ENCODE results near the gene C20orf144. TPM values are rescaled to one million over a fixed set of nuclear protein-coding genes. Genes with fewer than 3 reads are reported as not detected.
"Not testable (repeated sequence)": the region's sequence is repeated elsewhere in the genome, so short reads cannot be mapped to it uniquely, and the experiment has no call there.

The C20orf144 gene
- total RNA-seq, 1 donor: 0.21 TPM

DNA sequence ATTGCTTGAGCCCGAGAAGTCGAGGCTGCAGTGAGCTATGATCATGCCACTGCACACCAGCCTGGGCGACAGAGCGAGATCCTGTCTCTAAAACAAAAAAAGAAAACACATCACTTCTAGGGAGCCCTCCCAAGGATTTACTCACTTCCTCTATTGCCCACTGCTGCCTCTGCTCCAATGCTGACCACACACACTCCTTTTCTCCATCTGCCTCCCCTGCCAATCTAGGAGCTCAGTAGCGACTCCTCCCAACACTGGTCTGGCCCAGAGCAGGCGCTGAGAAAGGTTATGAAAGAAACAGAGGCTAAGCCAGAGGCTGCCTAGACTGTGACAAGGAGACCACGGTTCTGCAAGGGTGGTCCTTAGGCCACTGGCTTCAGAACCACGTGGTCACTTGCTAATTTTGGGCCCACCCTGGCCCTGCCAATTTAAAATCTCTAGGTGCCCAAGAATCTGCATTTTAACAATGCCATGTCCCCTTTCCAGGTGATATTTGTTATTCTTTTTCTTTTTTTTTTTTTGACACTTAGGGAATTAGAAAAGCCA, 25.3 kb downstream of the C20orf144 start:
- no peak overlapping the region for H3K4me3 ChIP-seq (ENCODE audit: low read length)
- H3K4me1 ChIP-seq (ENCODE audit: insufficient read depth, low read length): peaks cover 45% of the 10 kb centered on the region
- H3K27me3 ChIP-seq (ENCODE audit: insufficient read depth, low read length): no peaks in the 10 kb centered on the region
- H3K9me3 ChIP-seq (ENCODE audit: low read depth, low read length): no peaks in the 10 kb centered on the region

DNA sequence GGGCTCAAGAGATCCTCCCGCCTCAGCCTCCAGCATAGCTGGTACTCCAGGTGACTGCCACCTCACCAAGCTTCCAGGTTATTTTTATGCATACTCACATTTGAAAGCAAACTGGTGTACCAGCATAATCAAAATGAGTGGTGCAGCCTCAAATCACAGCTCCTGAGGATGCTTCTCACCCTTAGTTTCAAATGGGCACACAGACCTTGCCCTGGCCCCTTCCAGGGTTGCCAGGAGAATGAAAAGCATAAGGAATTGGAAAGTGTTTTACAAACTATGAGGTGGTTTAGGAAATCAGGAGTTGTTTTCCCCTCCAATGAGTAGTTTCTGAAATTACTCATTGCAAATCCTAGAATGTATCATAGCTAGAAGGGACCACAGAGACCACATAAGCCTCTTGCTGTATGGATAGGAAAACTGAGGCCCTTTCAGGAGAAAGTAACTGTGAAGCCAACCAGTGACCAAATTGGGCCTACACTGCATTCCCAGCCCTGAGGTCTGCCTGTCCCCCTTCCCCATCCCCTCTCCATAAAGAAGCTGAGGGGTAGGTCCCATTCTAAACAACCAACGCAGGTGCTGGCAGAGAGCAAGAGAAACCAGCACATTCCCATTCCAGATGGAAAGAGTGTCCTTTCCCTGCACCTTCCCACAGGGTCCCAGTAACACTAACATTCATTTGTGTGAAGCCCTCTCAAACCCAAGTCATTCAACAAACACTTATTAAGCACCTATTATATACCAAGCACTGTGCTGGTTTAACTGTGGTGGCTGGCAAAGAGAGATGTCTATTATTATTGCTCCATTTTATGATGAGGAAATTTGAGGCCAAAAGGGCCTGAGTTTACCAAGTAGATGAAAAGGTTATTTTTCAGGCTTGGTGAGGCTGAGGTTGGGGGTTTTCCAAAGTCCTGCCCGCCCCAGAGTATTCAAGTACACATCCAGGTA, 26.1 kb downstream of the C20orf144 start:
- no peaks in the 10 kb centered on the region for H3K9me3 ChIP-seq (ENCODE audit: low read depth, low read length)
- no peak overlapping the region for H3K4me3 ChIP-seq (ENCODE audit: low read length)
- peaks cover 45% of the 10 kb centered on the region for H3K4me1 ChIP-seq (ENCODE audit: insufficient read depth, low read length)
- no peaks in the 10 kb centered on the region for H3K27me3 ChIP-seq (ENCODE audit: insufficient read depth, low read length)

DNA sequence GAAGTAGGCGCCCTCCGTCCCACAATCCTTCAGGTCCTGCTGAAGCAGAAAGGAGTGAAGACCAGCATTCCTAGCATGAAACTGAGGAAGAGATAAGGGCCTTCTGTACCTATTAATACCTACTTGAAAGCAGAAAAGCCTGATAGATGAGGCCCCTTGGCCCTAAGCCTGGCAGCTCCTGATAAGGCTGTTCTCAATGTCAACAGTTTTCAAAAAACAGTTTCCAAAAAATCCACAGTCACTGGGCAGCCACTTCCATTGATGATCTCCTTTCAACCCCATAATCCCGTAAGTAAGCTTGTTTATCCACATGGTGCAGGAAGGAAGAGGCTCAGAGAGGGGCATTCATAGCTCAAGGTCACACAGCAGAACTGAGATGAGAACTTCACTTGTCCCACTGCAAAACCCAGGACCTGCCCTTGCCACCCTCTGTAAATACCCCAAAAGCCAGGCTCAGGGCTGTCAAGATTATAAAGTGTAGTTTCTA, 26.9 kb downstream of the C20orf144 start:
- no peaks in the 10 kb centered on the region for H3K27me3 ChIP-seq (ENCODE audit: insufficient read depth, low read length)
- no peaks in the 10 kb centered on the region for H3K9me3 ChIP-seq (ENCODE audit: low read depth, low read length)
- no peak overlapping the region for H3K4me3 ChIP-seq (ENCODE audit: low read length)
- peaks cover 45% of the 10 kb centered on the region for H3K4me1 ChIP-seq (ENCODE audit: insufficient read depth, low read length)

DNA sequence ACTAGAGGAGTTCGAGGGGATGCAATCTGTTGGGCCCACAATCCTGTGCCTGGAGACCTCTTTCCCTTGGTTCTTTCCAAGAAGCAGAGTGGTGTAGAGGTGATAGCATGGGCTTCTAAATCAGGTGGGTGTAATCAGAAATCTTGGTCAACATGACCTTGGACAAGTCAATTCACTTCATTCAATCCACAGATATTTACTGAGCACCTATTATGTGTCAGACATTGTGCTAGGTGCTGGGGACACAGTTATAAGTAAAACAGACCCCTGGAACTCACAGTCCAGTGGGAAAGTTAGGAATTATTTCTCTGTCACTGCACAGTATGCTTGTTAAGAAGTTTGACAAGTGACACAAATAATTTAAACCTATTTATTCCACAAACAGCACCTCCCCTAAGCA, 27.4 kb downstream of the C20orf144 start:
- Histone ChIP-seq H3K4me3 (ENCODE audit: low read length) (no peak overlapping the region), H3K4me1 (ENCODE audit: insufficient read depth, low read length) (peaks cover 43% of the 10 kb centered on the region), H3K9me3 (ENCODE audit: low read depth, low read length) (no peaks in the 10 kb centered on the region), H3K27me3 (ENCODE audit: insufficient read depth, low read length) (no peaks in the 10 kb centered on the region)

DNA sequence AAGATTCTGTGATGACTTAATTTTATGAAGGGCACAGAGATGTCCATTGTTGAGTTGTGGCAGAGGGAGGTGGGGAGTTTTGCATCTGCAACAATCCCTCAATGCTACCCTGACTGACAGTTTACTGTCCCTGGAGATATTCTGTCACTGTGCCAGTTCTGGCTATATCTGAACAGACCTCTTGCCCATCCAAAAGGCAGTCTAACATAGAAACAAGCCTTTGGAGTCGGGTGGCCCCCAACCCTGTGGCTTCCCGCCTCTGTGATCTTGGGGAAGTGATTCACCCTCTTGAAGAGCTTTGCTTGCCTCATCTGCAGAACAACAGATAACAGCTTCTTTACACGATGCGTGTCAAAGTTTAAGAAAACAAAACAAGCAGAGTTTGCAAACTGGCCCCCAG, 27.8 kb downstream of the C20orf144 start:
- no peak overlapping the region for H3K4me3 ChIP-seq (ENCODE audit: low read length)
- H3K27me3 ChIP-seq (ENCODE audit: insufficient read depth, low read length): no peaks in the 10 kb centered on the region
- H3K4me1 ChIP-seq (ENCODE audit: insufficient read depth, low read length): peaks cover 38% of the 10 kb centered on the region
- no peaks in the 10 kb centered on the region for H3K9me3 ChIP-seq (ENCODE audit: low read depth, low read length)

DNA sequence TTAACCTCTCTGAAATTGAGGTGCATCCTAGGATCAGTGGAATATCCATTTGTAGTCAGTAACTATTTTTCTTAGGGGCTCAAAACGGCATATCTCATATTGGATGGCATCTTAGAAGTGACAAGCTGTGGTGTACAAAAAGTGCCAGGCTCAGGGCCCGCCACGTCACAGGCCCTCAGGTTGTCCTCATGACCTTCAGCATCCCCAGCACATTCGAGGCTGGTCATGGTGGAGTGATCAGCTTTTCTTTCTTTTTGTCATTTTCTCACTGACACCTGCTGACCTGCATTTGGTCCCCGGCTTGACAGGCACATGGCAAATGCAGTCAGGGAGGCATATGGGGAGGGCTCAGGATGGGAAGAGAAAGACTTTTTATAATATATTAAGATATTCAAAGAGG, 31.2 kb downstream of the C20orf144 start:
- no peak overlapping the region for H3K4me3 ChIP-seq (ENCODE audit: low read length)
- peaks cover 20% of the 10 kb centered on the region for H3K4me1 ChIP-seq (ENCODE audit: insufficient read depth, low read length)
- H3K27me3 ChIP-seq (ENCODE audit: insufficient read depth, low read length): no peaks in the 10 kb centered on the region
- H3K9me3 ChIP-seq (ENCODE audit: low read depth, low read length): no peaks in the 10 kb centered on the region

DNA sequence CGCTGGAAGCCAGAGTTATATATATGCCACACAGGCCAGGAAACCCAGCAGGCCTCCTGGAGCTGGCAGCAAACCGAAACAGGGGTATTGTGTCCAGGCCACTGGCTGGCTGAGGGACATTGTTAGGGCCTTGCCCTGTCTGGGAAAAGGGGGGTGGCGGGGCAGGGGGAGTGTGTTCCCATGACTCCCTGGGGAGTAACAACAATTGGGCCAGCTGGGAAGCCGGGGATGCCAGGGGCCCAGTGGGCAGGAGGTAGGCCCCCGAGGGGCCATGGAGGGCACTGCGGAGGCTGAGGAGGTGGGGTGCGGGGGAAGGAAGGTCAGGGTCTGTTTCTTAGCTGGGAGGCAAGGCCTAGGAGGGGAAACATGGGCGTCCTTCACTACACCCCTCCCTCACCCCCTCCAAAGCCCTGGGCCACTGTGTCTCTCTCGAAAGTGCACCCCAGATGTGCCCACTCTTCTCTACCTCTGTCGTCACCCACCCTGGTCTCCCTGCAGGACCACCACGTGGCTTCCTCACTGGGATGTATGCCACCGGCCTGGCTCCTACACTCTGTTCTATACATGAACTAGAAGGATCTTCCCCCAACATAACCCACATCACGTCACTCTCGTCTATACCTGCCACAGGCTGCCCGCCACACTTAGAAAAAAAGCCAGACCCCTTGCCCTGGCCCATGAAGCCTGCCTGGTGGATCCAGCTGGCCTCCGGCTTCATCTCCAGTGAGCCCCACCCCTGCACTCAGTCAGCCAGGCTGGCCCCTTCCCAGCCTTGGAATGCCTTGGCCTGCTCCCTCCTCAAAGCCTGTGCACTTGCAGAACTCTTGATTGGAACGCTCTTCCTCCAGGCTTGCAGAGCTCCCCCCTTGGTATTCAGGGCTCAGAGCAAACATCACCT, 31.9 kb downstream of the C20orf144 start:
- H3K4me3 ChIP-seq (ENCODE audit: low read length): no peak overlapping the region
- no peaks in the 10 kb centered on the region for H3K9me3 ChIP-seq (ENCODE audit: low read depth, low read length)
- H3K27me3 ChIP-seq (ENCODE audit: insufficient read depth, low read length): no peaks in the 10 kb centered on the region
- H3K4me1 ChIP-seq (ENCODE audit: insufficient read depth, low read length): peaks cover 20% of the 10 kb centered on the region

DNA sequence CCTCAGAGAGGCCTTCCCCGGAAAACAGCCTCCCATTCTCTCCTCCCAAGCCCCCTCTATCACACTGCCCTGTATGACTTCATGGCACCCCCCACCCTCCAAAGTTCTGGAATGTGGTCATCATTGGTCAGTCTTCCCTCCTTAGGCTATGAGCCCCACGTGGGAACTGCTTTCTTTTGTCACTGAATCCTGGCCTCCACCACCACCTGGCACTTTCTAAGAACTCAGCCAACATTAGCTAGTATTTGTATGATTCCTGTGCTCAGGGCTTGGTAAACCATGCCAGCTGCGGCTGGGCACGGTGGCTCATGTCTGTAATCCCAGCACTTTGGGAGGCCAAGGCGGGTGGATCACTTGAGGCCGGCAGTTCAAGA, 32.5 kb downstream of the C20orf144 start:
- Histone ChIP-seq H3K4me3 (ENCODE audit: low read length) (no peak overlapping the region), H3K4me1 (ENCODE audit: insufficient read depth, low read length) (peaks cover 15% of the 10 kb centered on the region), H3K27me3 (ENCODE audit: insufficient read depth, low read length) (no peaks in the 10 kb centered on the region), H3K9me3 (ENCODE audit: low read depth, low read length) (no peaks in the 10 kb centered on the region)

DNA sequence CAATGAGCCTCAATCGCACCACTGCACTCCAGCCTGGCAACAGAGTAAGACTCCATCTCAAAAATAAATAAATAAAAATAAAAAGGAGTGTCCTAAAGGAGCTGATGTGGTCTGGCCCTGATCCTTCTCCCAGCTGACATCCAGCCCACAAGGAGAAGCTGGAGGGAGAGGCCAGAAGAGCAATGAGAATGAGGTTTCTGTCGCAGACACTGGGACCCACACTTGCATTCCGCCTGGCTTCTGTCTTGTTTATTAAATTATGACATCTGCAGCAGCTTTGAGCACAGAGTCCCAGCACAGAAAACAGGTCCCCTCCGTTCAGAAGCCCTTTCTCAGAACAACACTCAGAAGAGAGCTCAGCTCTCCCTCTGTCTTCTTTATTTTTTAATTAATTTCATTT, 34.3 kb downstream of the C20orf144 start:
- no peaks in the 10 kb centered on the region for H3K27me3 ChIP-seq (ENCODE audit: insufficient read depth, low read length)
- H3K4me1 ChIP-seq (ENCODE audit: insufficient read depth, low read length): no peaks in the 10 kb centered on the region
- no peak overlapping the region for H3K4me3 ChIP-seq (ENCODE audit: low read length)
- H3K9me3 ChIP-seq (ENCODE audit: low read depth, low read length): no peaks in the 10 kb centered on the region

DNA sequence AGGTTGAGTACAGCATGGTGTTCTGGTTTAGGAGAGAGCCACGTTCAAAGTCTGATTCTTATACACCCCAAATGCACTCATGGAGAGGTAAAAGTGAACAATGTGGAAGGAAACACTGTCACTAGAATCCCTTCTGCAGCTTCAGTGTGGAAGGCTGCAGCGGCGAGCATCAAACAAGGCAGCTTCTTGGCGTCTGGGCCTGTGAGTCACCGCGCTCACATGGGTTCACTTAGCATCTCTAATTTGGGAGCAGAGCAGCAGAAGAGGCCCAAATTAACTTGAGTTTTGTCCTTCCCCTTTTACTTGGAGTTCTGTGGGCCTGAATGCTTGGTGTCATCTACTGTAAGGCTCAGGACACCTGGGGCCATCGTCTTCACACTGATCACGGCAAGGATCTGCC, 35.0 kb downstream of the C20orf144 start:
- Histone ChIP-seq H3K4me1 (ENCODE audit: insufficient read depth, low read length) (no peaks in the 10 kb centered on the region), H3K4me3 (ENCODE audit: low read length) (no peak overlapping the region), H3K27me3 (ENCODE audit: insufficient read depth, low read length) (no peaks in the 10 kb centered on the region), H3K9me3 (ENCODE audit: low read depth, low read length) (no peaks in the 10 kb centered on the region)

DNA sequence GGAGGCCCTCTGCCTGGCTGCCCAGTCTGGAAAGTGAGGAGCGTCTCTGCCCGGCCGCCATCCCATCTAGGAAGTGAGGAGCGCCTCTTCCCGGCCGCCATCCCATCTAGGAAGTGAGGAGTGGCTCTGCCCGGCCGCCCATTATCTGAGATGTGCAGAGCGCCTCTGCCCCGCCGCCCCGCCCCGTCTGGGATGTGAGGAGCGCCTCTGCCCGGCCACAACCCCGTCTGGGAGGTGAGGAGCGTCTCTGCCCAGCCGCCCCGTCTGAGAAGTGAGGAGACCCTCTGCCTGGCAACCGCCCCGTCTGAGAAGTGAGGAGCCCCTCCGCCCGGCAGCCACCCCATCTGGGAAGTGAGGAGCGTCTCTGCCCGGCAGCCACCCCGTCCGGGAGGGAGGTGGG, 36.8 kb downstream of the C20orf144 start:
- not testable (repeated sequence) for H3K4me3 ChIP-seq (ENCODE audit: low read length); H3K9me3 ChIP-seq (ENCODE audit: low read depth, low read length); H3K27me3 ChIP-seq (ENCODE audit: insufficient read depth, low read length); H3K4me1 ChIP-seq (ENCODE audit: insufficient read depth, low read length)

DNA sequence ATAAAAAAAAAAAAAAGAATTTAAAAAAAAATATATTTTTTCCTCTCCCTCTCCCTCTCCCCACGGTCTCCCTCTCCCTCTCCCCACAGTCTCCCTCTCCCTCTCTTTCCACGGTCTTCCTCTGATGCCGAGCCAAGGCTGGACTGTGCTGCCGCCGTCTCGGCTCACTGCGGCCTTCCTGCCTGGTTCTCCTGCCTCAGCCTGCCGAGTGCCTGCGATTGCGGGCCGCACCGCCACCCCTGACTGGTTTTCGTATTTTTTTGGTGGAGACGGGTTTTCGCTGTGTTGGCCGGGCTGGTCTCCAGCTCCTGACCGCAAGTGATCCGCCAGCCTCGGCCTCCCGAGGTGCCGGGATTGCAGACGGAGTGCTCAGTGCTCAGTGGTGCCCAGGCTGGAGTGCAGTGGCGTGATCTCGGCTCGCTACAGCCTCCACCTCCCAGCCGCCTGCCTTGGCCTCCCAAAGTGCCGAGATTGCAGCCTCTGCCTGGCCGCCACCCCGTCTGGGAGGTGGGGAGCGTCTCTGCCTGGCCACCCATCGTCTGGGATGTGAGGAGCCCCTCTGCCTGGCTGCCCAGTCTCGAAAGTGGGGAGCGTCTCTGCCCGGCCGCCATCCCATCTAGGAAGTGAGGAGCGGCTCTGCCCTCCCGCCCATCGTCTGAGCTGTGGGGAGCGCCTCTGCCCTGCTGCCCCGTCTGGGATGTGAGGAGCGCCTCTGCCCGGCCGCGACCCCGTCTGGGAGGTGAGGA, 38.7 kb downstream of the C20orf144 start:
- H3K27me3 ChIP-seq (ENCODE audit: insufficient read depth, low read length); H3K4me1 ChIP-seq (ENCODE audit: insufficient read depth, low read length); H3K4me3 ChIP-seq (ENCODE audit: low read length); H3K9me3 ChIP-seq (ENCODE audit: low read depth, low read length): not testable (repeated sequence)

DNA sequence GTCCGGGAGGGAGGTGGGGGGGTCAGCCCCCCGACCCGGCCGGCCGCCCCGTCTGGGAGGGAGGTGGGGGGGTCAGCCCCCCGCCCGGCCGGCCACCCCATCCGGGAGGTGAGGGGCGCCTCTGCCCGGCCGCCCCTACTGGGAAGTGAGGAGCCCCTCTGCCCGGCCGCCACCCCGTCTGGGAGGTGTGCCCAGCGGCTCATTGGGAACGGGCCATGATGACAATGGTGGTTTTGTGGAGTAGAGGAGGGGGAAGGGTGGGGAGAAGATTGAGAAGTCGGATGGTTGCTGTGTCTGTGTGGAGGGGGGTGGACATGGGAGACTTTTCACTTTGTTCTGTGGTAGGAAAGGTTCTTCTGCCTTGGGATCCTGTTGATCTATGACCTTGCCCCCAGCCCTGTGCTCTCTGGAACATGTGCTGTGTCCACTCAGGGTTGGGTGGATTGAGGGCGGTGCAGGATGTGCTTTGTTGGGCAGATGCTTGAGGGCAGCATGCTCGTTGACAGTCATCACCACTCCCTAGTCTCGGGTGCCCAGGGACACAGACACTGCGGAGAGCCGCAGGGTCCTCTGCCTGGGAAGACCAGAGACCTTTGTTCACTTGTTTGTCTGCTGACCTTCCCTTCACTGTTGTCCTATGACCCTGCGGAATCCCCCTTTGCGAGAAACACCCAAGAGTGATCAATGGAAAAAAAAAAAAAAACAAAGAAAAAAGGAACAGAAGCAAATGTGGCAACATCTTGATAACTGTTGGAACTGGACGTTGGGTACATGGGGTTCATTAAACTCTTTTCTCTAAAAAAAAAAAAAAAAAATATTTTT, 39.7 kb downstream of the C20orf144 start:
- Histone ChIP-seq H3K4me3 (ENCODE audit: low read length) (no peak overlapping the region), H3K27me3 (ENCODE audit: insufficient read depth, low read length) (no peaks in the 10 kb centered on the region), H3K9me3 (ENCODE audit: low read depth, low read length) (no peaks in the 10 kb centered on the region), H3K4me1 (ENCODE audit: insufficient read depth, low read length) (no peaks in the 10 kb centered on the region)

DNA sequence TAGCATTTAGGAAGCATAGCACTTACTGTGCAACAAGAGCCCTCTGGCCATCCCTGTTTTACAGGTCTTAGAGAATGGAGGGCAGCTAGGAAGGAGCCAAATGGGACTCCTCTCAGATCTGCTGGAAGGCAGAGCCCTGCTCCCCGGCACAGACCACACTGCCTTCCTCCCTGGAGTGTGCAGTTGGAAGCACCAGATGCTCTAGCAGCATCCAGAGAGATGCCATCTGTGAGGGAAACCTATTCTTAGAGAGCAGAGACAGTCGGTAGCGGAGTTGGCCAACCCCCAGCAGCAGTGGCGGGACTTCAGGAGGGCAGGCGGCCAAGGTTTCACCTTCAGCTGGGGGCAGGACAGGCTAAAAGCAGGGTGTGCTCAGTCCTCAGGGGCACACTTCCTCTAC, 40.7 kb downstream of the C20orf144 start:
- H3K27me3 ChIP-seq (ENCODE audit: insufficient read depth, low read length): no peaks in the 10 kb centered on the region
- H3K9me3 ChIP-seq (ENCODE audit: low read depth, low read length): no peaks in the 10 kb centered on the region
- H3K4me1 ChIP-seq (ENCODE audit: insufficient read depth, low read length): no peaks in the 10 kb centered on the region
- H3K4me3 ChIP-seq (ENCODE audit: low read length): no peak overlapping the region
